ENCODE data around the gene TCP10L.
"Not testable (repeated sequence)": the region's sequence is repeated elsewhere in the genome, so short reads cannot be mapped to it uniquely, and the experiment has no call there.

TCP10L gene

GRCh38 chr21:32585042-32585710, at the start of gene TCP10L:
TCP10L (minus strand) TSS chr21:32585523; CDS start chr21:32584304, 1,219 bp downstream.
- DNase-seq (ENCODE audit: low spot score): no peak

GRCh38 chr21:32626621-32627196, 41.4 kb upstream of the TCP10L start:
- no peak for DNase-seq (ENCODE audit: low spot score)

- DNase-seq (ENCODE audit: low spot score): not testable (repeated sequence)
These were observed 32.9 kb upstream of the TCP10L start for GRCh38 chr21:32618218-32618617.

GRCh38 chr21:32613436-32614043, 28.2 kb upstream of the TCP10L start:
- no peak for DNase-seq (ENCODE audit: low spot score)

GRCh38 chr21:32612999-32613337, 27.6 kb upstream of the TCP10L start:
- DNase-seq (ENCODE audit: low spot score): no peak

GRCh38 chr21:32612075-32612998, 27.0 kb upstream of the TCP10L start, which contains the start of gene CFAP298:
CFAP298 (minus strand) TSS chr21:32612377; CDS start chr21:32612243, 134 bp downstream.
- peak; percentile 90 for DNase-seq (ENCODE audit: low spot score)

GRCh38 chr21:32611471-32611997, 26.2 kb upstream of the TCP10L start:
- peak; percentile 24 for DNase-seq (ENCODE audit: low spot score)

- DNase-seq (ENCODE audit: low spot score): not testable (repeated sequence)
These were observed 25.6 kb upstream of the TCP10L start for GRCh38 chr21:32610940-32611339.

- DNase-seq (ENCODE audit: low spot score): no peak
These were observed 23.5 kb upstream of the TCP10L start for GRCh38 chr21:32608851-32609250.

GRCh38 chr21:32605469-32605868, 20.1 kb upstream of the TCP10L start:
- DNase-seq (ENCODE audit: low spot score): no peak

GRCh38 chr21:32604464-32604863, 19.1 kb upstream of the TCP10L start:
- no peak for DNase-seq (ENCODE audit: low spot score)

- DNase-seq (ENCODE audit: low spot score): no peak
These were observed 17.8 kb upstream of the TCP10L start for GRCh38 chr21:32603131-32603530.

- no peak for DNase-seq (ENCODE audit: low spot score)
These were observed 16.8 kb upstream of the TCP10L start for GRCh38 chr21:32602099-32602498.

GRCh38 chr21:32599526-32599925, 14.2 kb upstream of the TCP10L start:
- DNase-seq (ENCODE audit: low spot score): no peak

GRCh38 chr21:32599091-32599490, 13.8 kb upstream of the TCP10L start:
- DNase-seq (ENCODE audit: low spot score): no peak

- no peak for DNase-seq (ENCODE audit: low spot score)
These were observed 11.9 kb upstream of the TCP10L start for GRCh38 chr21:32597205-32597604.

GRCh38 chr21:32595431-32595830, 10.1 kb upstream of the TCP10L start:
- no peak for DNase-seq (ENCODE audit: low spot score)

GRCh38 chr21:32593690-32594089, 8.4 kb upstream of the TCP10L start:
- no peak for DNase-seq (ENCODE audit: low spot score)

GRCh38 chr21:32592929-32593502, 7.7 kb upstream of the TCP10L start:
- DNase-seq (ENCODE audit: low spot score): no peak

- no peak for DNase-seq (ENCODE audit: low spot score)
These were observed 4.8 kb upstream of the TCP10L start for GRCh38 chr21:32590130-32590529.

GRCh38 chr21:32587651-32588050, 2.3 kb upstream of the TCP10L start:
- DNase-seq (ENCODE audit: low spot score): no peak

- no peak for DNase-seq (ENCODE audit: low spot score)
These were observed 1.8 kb upstream of the TCP10L start for GRCh38 chr21:32587120-32587519.
